Measurements from ENCODE around the gene CNPY3.

The CNPY3 gene

DNA sequence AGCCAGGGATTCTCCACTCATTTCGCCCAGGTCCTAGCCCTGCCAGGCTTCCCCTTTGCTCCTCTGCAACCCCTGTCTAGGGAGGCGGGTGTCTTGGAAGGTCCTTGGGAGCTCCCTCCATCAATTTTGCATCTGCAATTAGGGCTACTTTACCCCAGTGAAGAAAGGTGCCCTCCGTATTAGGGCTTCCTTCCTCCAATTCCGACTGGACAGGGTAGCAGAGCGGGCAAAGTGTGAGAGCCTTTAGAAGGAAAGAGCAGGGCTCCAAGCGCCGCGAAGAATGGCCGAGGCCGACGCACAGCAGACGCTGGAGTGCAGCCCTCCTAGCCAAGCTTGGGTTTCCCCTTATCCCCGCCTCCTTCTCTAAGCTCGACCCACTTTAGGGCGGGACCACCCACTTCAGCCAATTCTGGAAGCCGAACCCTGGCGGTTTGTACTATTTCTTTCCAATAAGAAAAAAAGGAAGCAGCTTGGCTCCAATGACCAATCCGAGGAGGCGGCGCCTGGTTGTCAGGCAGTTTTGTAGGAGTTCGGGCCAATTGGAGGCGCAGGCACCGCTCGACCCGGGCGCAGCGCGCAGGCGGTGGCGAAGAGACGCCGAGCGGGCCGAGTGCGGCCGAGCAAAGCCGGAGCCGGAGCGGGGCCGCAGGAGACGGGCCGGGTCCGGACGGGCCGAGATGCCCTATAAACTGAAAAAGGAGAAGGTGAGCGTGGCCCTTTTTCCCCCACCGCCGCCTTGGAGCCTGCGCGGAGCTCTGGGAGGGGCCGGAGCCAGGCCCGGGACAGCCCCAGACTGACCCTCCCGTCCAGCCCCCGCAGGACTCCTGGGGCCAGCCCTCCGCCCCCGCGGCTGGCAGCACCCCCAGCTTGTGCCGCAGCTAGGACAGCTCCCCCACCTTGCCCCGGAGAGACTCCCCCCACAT lies 55.0 kb downstream of the CNPY3 start, which contains the start of gene PPP2R5D:
Gene PPP2R5D, plus strand, starts transcription at position 570 of the 923 bp plus-strand sequence. Its CDS starts 108 bp downstream, at position 678.
- DNase-seq, result peak; percentile 75 to 94 (median 92)

DNA sequence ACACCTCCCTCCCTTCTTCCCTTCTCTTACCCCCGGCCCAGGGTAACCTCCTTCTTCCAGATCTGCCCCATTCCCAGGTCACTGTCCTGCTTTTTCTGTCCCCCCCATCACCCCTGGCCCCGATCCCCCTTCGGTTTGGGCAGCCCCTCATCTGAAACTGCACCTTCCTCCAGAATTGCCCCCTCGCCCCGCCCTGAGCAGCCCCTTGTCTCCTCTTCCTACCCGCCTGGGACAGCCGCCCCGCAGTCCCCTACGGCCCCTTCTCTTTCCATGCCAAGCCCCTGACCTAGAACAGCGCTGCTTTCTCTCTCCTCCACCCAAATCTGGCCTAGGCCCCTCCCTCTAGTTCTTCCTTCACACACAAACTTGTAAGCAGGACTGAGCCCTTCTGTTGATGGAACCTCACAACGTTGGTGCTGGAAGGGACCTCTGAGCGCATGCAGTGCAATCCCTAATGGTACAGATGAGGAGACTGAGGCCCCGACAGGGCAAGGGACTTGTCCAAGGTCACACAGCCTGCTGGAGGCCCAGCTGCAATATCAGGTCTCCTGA lies 55.7 kb downstream of the CNPY3 start:
- DNase-seq, result no peak

DNA sequence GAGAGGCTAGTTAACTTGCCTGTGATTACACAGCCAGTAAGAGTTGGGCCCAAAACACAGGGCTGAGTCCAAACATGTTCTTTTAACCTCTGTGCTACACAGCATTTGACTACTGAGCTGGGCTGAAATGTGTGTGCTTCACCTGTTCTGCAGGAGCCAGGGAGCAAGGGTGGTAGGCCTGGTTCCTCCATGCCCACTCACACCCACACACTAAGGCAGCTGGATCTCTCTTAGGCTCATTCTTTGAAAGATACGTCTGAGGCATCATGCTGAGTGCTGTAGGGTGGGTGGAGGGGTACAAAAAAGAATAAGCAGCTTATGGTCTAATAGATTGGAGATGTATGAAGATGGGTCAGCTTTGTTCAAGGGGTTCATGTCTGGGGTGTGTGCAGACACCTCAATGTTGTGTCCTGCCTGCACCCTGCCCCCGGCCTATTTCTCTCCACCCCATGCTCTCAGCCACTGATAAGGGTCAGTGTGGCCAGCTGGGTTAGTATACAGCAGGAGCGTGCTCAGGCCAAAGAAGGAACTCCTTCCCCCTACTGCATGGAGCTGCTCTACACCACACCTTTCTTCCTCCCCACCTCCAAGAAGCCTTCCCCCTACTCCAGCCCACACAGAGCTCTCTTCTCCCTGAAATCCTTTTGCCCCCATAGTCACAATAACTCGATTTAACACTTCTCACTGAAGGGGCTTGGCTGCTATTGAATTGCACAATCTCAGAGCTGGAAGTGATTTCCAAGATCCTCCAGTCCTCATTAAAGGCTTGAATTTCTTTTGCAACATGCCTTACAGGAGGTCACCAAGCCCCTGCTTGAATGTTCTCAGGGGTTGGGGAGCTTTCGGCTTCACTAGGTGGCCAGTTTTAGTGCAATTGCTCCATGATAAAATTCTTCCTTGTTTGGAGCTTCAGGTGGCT lies 58.5 kb downstream of the CNPY3 start:
- no peak for DNase-seq

DNA sequence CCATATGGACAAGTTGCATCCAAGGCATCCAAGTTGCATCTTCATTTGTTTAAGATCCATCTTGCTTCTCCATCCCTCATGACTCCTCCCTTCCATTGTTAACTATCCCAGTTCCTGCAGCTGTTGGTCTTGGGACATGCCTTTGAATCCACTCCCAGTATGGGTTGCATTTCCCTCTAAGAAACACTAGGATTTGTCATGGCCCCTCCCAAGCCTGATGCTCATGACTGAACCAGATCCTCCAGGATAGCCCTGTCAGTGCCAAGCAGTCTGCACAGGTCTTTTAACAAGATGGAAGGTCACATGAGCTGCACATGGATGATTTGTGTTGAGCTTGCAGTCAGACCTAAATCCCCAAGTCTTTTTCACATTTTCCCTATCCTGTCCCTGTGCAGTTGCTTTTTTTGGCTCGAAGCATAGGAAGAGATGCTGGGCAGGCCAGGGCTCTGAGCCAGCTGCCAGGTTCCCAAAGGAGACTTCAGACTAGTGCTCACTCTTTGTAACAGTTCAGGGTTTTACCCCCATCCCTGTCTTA lies 59.3 kb downstream of the CNPY3 start:
- no peak for DNase-seq
